Mesendoderm (in vitro differentiated cells): Measurements from ENCODE around the gene ADARB1.

Experiments
- DNase-seq: peaks from one replicate; pipeline ENCODE4 v3.0.0; 2013
- H2AK5ac ChIP-seq: 2 replicates; pipeline ENCODE4 v1.6.1; 2013; ENCODE audit warnings: low read length, inconsistent platforms
- H2BK120ac ChIP-seq: 2 replicates; pipeline ENCODE4 v1.6.1; 2013; ENCODE audit warnings: low read depth, mild to moderate bottlenecking, low read length, moderate library complexity, mixed read lengths
- H2BK15ac ChIP-seq: replicated peaks from 2 replicates; pipeline ENCODE4 v1.6.1; 2013; ENCODE audit warnings: low read depth, mild to moderate bottlenecking, moderate library complexity
- H2BK5ac ChIP-seq: 2 replicates; pipeline ENCODE4 v1.6.1; 2013; ENCODE audit warnings: low read length, inconsistent platforms
- H3K18ac ChIP-seq: 2 replicates; pipeline ENCODE4 v1.6.1; 2013; ENCODE audit warnings: mild to moderate bottlenecking, low read length, mixed read lengths
- H3K23ac ChIP-seq: one replicate; pipeline ENCODE4 v1.6.1; 2013; ENCODE audit warnings: low read length
- H3K27ac ChIP-seq: 2 replicates; pipeline ENCODE4 v1.5.1; 2013; ENCODE audit warnings: low read depth, mild to moderate bottlenecking, inconsistent platforms, low read length, moderate library complexity
- H3K27me3 ChIP-seq: 2 replicates; pipeline ENCODE4 v1.6.1; 2013; ENCODE audit warnings: low read length, control low read depth, mild to moderate bottlenecking, inconsistent platforms; ENCODE audit not compliant: insufficient read depth, poor library complexity
- H3K36me3 ChIP-seq: 2 replicates; pipeline ENCODE4 v1.6.1; 2013; ENCODE audit warnings: low read length, inconsistent platforms; ENCODE audit not compliant: control insufficient read depth, insufficient read depth
- H3K4ac ChIP-seq: one replicate; pipeline ENCODE4 v1.6.1; 2013; ENCODE audit warnings: low read depth, mild to moderate bottlenecking, low read length, moderate library complexity
- H3K4me1 ChIP-seq: 2 replicates; pipeline ENCODE4 v1.6.1; 2013; ENCODE audit warnings: low read depth, low read length, inconsistent platforms; ENCODE audit not compliant: control insufficient read depth
- H3K4me2 ChIP-seq: 2 replicates; pipeline ENCODE4 v1.6.1; 2013; ENCODE audit warnings: low read length
- H3K4me3 ChIP-seq: 2 replicates; pipeline ENCODE4 v1.5.1; 2013; ENCODE audit warnings: mild to moderate bottlenecking, low read length
- H3K56ac ChIP-seq: one replicate; pipeline ENCODE4 v1.6.1; 2013; ENCODE audit warnings: low read length
- H3K79me1 ChIP-seq: 2 replicates; pipeline ENCODE4 v1.6.1; 2013; ENCODE audit warnings: low read length, inconsistent platforms
- H3K79me2 ChIP-seq: 2 replicates; pipeline ENCODE4 v1.6.1; 2013; ENCODE audit warnings: mild to moderate bottlenecking, low read length; ENCODE audit not compliant: control insufficient read depth, insufficient read depth
- H3K9ac ChIP-seq: 2 replicates; pipeline ENCODE4 v1.6.1; 2013; ENCODE audit warnings: low read length, inconsistent platforms
- H4K5ac ChIP-seq: one replicate; pipeline ENCODE4 v1.6.1; 2013; ENCODE audit warnings: low read length
- H4K8ac ChIP-seq: one replicate; pipeline ENCODE4 v1.6.1; 2013; ENCODE audit warnings: low read depth, mild to moderate bottlenecking, control low read depth, low read length, moderate library complexity
- WGBS: extraction: QIAGEN DNeasy Blood & Tissue Kit; methylation state at CpG from one replicate; pipeline ENCODE4 v1.1.7; 2013; ENCODE audit warnings: low lambda C conversion rate, missing lambda C conversion rate; ENCODE audit not compliant: insufficient coverage; ENCODE audit errors: extremely low coverage; 5-methylcytosine and 5-hydroxymethylcytosine counted together

The ADARB1 gene

GRCh38 chr21:45258466-45258865 lies 184.1 kb downstream of the ADARB1 start:
- DNase-seq = no peak
- Histone ChIP-seq H4K5ac (no peak overlapping the region), H3K18ac (no peak overlapping the region), H3K27me3 (no peaks in the 10 kb centered on the region), H2BK120ac (no peak overlapping the region), H2BK5ac (no peak overlapping the region), H3K56ac (no peak overlapping the region), H3K9ac (no peak overlapping the region), H4K8ac (no peak overlapping the region), H3K27ac (no peak overlapping the region), H2AK5ac (no peak overlapping the region), H3K4me1 (no peaks in the 10 kb centered on the region), H3K4me3 (no peak overlapping the region), H3K79me2 (no peaks in the 10 kb centered on the region), H3K36me3 (peaks cover under 1% of the 10 kb centered on the region), H2BK15ac (no peak overlapping the region), H3K4ac (no peak overlapping the region), H3K4me2 (no peak overlapping the region), H3K23ac (no peak overlapping the region), H3K79me1 (no peaks in the 10 kb centered on the region)
- no CpG with 5 or more reads among the region's 19 CpGs for WGBS

- no peak overlapping the region for H3K27ac ChIP-seq
- H4K5ac ChIP-seq = no peak overlapping the region
- no peak overlapping the region for H3K4ac ChIP-seq
- no peak overlapping the region for H3K23ac ChIP-seq
- H2AK5ac ChIP-seq = no peak overlapping the region
- no peak overlapping the region for H2BK15ac ChIP-seq
- H3K4me1 ChIP-seq = no peaks in the 10 kb centered on the region
- H2BK5ac ChIP-seq = no peak overlapping the region
- no peak overlapping the region for H3K9ac ChIP-seq
- WGBS = no CpG with 5 or more reads among the region's 17 CpGs
- H3K56ac ChIP-seq = no peak overlapping the region
- H3K4me2 ChIP-seq = no peak overlapping the region
- no peak for DNase-seq
- no peak overlapping the region for H3K4me3 ChIP-seq
- no peaks in the 10 kb centered on the region for H3K79me1 ChIP-seq
- no peaks in the 10 kb centered on the region for H3K79me2 ChIP-seq
- H4K8ac ChIP-seq = no peak overlapping the region
- H3K18ac ChIP-seq = no peak overlapping the region
- H3K27me3 ChIP-seq = no peaks in the 10 kb centered on the region
- no peak overlapping the region for H2BK120ac ChIP-seq
- H3K36me3 ChIP-seq = peaks cover 6% of the 10 kb centered on the region
Measured at GRCh38 chr21:45259206-45259840, 184.9 kb downstream of the ADARB1 start.

- no CpG with 5 or more reads among the region's 5 CpGs for WGBS
- H2BK120ac ChIP-seq = no peak overlapping the region
- H3K23ac ChIP-seq = no peak overlapping the region
- no peaks in the 10 kb centered on the region for H3K4me1 ChIP-seq
- H3K4me2 ChIP-seq = no peak overlapping the region
- H3K9ac ChIP-seq = no peak overlapping the region
- H2BK15ac ChIP-seq = no peak overlapping the region
- H2AK5ac ChIP-seq = no peak overlapping the region
- no peak overlapping the region for H3K18ac ChIP-seq
- no peak overlapping the region for H4K5ac ChIP-seq
- no peaks in the 10 kb centered on the region for H3K79me1 ChIP-seq
- no peak for DNase-seq
- peaks cover 6% of the 10 kb centered on the region for H3K36me3 ChIP-seq
- no peak overlapping the region for H3K4me3 ChIP-seq
- no peaks in the 10 kb centered on the region for H3K27me3 ChIP-seq
- no peak overlapping the region for H4K8ac ChIP-seq
- no peaks in the 10 kb centered on the region for H3K79me2 ChIP-seq
- no peak overlapping the region for H3K4ac ChIP-seq
- H2BK5ac ChIP-seq = no peak overlapping the region
- no peak overlapping the region for H3K27ac ChIP-seq
- H3K56ac ChIP-seq = no peak overlapping the region
Measured at GRCh38 chr21:45260191-45260825, 185.9 kb downstream of the ADARB1 start.

DNA sequence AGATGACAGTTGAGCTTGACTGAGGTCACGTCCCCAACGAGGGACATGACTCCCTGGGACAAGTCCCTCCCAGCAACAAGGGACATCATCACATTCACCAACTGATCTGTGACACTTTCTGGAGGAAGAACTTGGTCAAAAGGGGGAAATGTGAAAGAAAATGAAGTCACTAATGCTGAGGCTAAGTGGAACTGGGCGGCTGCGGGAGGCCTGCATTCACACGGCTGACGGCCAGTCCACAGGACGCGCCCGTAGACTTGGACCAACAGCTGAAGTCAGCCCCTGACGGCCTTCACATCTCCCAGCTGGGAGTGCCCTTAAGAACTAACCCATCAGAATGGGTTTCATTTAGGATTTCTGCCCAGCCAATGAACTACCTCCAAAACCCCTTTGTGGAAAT lies 186.7 kb downstream of the ADARB1 start:
- Histone ChIP-seq H3K79me1 (no peaks in the 10 kb centered on the region), H3K4me2 (no peak overlapping the region), H3K56ac (no peak overlapping the region), H2AK5ac (no peak overlapping the region), H3K4ac (no peak overlapping the region), H2BK120ac (no peak overlapping the region), H3K27me3 (no peaks in the 10 kb centered on the region), H4K5ac (no peak overlapping the region), H3K4me1 (no peaks in the 10 kb centered on the region), H3K23ac (no peak overlapping the region), H3K9ac (no peak overlapping the region), H3K18ac (no peak overlapping the region), H3K79me2 (no peaks in the 10 kb centered on the region), H2BK5ac (no peak overlapping the region), H3K27ac (no peak overlapping the region), H3K4me3 (no peak overlapping the region), H2BK15ac (no peak overlapping the region), H4K8ac (no peak overlapping the region), H3K36me3 (peaks cover 6% of the 10 kb centered on the region)
- no peak for DNase-seq
- WGBS = no CpG with 5 or more reads among the region's 10 CpGs

DNA sequence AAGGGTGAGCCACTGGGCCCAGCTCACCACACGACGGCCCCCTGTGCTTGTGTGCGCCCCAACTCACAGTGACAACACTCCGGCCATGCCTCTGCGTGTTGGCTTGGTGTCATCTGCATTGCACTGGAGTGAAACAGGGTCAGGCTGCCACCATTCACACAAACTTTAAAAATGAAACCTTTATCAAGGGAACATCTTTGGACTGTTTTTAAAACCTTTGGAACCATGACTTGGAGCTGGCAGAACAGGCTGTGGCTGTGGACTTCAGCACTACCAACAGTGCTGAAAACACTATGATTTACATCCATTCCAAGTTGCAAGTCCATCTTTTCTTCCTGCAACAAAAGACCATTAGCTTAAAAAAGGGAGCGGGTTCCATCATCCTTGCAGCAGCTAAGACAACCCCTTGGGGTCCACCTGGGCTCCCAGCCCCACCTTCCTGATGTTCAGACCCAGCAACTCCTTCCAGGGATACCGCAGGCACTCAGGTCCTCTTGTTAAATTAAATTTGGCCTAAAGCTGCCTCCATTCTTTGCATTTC lies 187.7 kb downstream of the ADARB1 start:
- Histone ChIP-seq H3K4me2 (no peak overlapping the region), H3K27me3 (no peaks in the 10 kb centered on the region), H2BK15ac (no peak overlapping the region), H3K56ac (no peak overlapping the region), H3K36me3 (peaks cover 9% of the 10 kb centered on the region), H3K4me1 (no peaks in the 10 kb centered on the region), H4K8ac (no peak overlapping the region), H3K18ac (no peak overlapping the region), H2BK5ac (no peak overlapping the region), H3K4me3 (no peak overlapping the region), H3K79me2 (no peaks in the 10 kb centered on the region), H3K79me1 (no peaks in the 10 kb centered on the region), H4K5ac (no peak overlapping the region), H2BK120ac (no peak overlapping the region), H3K27ac (no peak overlapping the region), H2AK5ac (no peak overlapping the region), H3K23ac (no peak overlapping the region), H3K9ac (no peak overlapping the region), H3K4ac (no peak overlapping the region)
- WGBS = no CpG with 5 or more reads among the region's 7 CpGs
- no peak for DNase-seq
